BJ (cell line): Measurements from ENCODE around the gene CLEC16A. TPM values are rescaled to one million over a fixed set of nuclear protein-coding genes. Genes with fewer than 3 reads are reported as not detected.

Source experiments
- CTCF ChIA-PET: fragments of 350-600 bp; formaldehyde crosslinking; extraction: SDS; loops from one replicate; lab custom pipeline; 2021; ENCODE audit warnings: antibody characterized with exemption, inconsistent platforms; lab: Yijun Ruan, JAX
- POLR2A ChIA-PET: fragments of 300-600 bp; sonication (Branson Sonifier 250); formaldehyde crosslinking; extraction: SDS; loops from one replicate; lab custom pipeline; 2021; ENCODE audit warnings: antibody characterized with exemption; lab: Charles Lee
- DNase-seq: peaks from one replicate; pipeline ENCODE4 v3.0.0-alpha.2; 2011; ENCODE audit warnings: low read depth
- H3K27me3 ChIP-seq: 2 replicates; pipeline ENCODE4 v1.6.0; 2011; ENCODE audit warnings: low read length; ENCODE audit not compliant: control insufficient read depth, insufficient read depth
- H3K36me3 ChIP-seq: 2 replicates; pipeline ENCODE4 v1.5.1; 2011; ENCODE audit warnings: low read length; ENCODE audit not compliant: control insufficient read depth, insufficient read depth
- H3K4me3 ChIP-seq: 2 replicates; pipeline ENCODE4 v1.5.1; 2011; ENCODE audit warnings: low read depth, mild to moderate bottlenecking, control low read depth, low read length
- polyA plus RNA-seq: library from polyadenylated mRNA; depleted of rRNA; stranded (reverse); fragments of >200 nt; gene quantifications from 2 replicates; pipeline ENCODE4 v1.2.3, GENCODE V29; 2011
- TF ChIP-seq, protein P1 (sequence below): IDR thresholded peaks from 2 replicates; pipeline ENCODE4 v1.5.1; 2011; ENCODE audit warnings: low read depth, mild to moderate bottlenecking, control low read depth, inconsistent platforms, low read length, moderate library complexity; ENCODE audit not compliant: insufficient read depth

CLEC16A gene
- polyA plus RNA-seq, 1 experiment, result 8.7 TPM

DNA sequence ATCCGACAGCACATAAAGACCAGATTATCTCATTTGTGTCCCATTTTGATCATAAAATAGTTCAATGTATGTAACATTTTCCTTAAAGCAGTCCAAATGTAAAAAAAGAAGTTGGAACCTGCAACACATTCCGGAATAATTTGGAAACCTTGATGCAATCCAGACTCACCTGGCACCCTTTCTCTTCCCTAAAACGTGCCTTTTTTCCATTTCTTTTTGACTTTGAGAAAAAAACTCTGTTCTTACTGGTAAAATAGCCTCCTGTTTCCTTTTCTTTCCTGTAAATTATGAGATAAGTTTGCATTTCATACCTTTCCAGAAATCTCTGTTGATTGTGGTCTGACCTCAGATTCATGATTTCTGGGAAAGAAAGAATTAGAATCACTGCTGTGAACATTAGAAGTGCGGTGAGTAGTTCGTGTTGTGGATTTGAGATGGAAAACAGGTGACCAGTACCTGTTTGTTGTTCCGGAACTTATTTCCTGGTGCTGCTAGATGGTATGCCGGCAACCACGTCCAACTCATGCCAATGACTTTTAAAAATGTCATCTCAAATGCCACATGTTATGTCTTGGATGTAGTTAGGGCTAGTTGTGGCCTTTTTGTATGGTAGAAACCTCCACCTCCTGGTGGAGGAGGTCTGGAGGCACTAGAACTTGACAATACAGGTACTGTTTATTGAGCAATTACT, 203.5 kb downstream of the CLEC16A start:
- H3K36me3 ChIP-seq, result no peaks in the 10 kb centered on the region; the same call in 1 of the 2 replicates
- TF ChIP-seq, protein P1, sequence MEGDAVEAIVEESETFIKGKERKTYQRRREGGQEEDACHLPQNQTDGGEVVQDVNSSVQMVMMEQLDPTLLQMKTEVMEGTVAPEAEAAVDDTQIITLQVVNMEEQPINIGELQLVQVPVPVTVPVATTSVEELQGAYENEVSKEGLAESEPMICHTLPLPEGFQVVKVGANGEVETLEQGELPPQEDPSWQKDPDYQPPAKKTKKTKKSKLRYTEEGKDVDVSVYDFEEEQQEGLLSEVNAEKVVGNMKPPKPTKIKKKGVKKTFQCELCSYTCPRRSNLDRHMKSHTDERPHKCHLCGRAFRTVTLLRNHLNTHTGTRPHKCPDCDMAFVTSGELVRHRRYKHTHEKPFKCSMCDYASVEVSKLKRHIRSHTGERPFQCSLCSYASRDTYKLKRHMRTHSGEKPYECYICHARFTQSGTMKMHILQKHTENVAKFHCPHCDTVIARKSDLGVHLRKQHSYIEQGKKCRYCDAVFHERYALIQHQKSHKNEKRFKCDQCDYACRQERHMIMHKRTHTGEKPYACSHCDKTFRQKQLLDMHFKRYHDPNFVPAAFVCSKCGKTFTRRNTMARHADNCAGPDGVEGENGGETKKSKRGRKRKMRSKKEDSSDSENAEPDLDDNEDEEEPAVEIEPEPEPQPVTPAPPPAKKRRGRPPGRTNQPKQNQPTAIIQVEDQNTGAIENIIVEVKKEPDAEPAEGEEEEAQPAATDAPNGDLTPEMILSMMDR, result no peak
- no peak for DNase-seq
- no peaks in the 10 kb centered on the region for H3K27me3 ChIP-seq
- POLR2A ChIA-PET, result no interaction called here
- CTCF ChIA-PET, result no interaction called here
- H3K4me3 ChIP-seq, result no peak overlapping the region

DNA sequence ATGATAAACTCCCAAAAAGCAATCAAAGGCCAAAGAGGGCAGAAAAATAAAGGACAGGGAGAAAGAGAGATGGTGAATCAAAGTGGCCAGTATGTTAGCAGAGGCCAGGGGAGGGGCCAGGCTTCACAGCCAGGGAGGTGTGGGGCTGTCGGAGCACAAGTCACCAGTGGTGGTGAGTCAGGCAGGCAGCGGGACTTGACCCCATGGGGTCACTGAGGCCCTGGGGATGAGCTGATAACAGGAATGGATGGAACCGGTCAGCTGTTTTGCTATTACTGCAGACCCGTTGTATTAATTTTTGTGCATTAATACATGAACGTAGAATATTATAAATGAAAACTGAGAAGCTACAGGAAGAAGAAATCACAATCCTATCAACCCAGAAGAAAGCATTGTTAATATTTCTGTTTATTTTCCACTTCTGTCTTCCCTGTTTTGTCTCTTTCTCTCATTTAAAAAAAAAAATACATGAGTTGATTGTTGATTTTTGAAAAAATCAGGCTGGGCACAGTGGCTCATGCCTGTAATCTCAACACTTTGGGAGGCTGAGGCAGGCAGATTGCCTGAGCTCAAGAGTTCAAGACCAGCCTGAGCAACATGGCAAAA, 204.8 kb downstream of the CLEC16A start:
- Histone ChIP-seq H3K36me3 (no peaks in the 10 kb centered on the region; the same call in 1 of the 2 replicates), H3K27me3 (no peaks in the 10 kb centered on the region), H3K4me3 (no peak overlapping the region)
- ChIA-PET POLR2A (no interaction called here), CTCF (interaction anchor here (0.8 to 1.8 kb wide), 3 partner anchors 9 to 13 kb away, joined by 3 to 4 read pairs (median 4); no protein-coding TSS in a partner anchor)
- TF ChIP-seq, protein P1, result no peak
- no peak for DNase-seq

DNA sequence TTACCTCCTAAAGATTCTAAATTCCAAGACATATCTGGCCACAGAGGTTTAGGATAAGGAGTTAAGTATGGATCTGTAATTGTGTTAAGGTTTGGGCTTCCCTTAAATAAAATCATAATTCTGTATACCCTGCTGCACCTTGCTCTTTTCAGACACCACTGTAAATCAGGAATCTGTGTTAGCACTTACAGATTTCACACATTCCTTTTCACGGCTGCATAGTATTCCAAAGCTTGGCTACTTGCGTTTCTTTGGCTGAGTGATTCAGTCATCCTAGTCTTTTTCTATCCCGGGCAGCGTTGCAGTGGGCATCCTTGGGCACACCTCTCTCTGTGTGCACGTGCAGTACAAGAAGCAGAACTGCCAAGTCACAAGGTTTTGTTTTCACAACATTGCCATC, 205.8 kb downstream of the CLEC16A start:
- DNase-seq, result no peak
- ChIA-PET CTCF (interaction anchor here (1.1 to 1.8 kb wide), 2 partner anchors 10 to 11 kb away, joined by 3 to 4 read pairs; no protein-coding TSS in a partner anchor), POLR2A (no interaction called here)
- TF ChIP-seq, protein P1, result no peak
- no peak overlapping the region for H3K4me3 ChIP-seq
- H3K36me3 ChIP-seq, result no peaks in the 10 kb centered on the region; the same call in 1 of the 2 replicates
- H3K27me3 ChIP-seq, result no peaks in the 10 kb centered on the region

DNA sequence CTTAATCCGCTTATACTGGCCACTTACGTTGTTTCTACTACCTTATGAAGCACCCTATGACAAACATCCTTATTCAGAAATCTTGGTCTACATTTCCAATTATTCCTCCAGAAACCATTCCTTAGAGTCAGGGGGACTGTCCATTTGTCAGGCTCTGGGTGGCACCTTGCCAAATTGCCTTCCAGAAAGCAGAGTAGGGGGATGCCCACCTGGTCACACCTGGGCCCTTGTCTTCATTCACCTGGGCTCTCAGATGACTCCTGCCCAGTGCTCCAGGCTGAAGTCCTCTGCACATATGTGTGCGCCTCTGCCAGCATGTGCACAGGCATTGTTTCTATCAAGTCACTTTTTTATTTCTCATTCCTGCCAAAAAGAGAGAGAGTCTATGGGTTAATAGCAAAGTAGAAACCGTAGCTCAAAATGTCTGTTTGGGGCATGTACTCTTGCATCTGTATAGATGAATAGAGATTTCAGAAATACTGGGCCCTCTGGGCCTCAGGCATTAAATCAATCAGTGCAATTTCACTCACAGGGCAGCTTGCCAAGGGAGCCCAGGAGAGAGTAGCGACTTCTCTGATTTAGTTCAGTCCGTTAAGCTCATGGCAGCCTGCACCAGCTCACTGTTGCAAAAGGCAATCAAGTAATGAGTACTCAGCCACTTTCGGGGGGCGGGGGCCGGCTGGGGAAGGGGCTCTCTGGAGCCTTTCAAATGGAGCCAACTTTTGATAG, 207.0 kb downstream of the CLEC16A start:
- TF ChIP-seq, protein P1, result no peak
- no peaks in the 10 kb centered on the region for H3K36me3 ChIP-seq
- no peaks in the 10 kb centered on the region for H3K27me3 ChIP-seq
- ChIA-PET CTCF (interaction anchor here (1.3 kb wide), 1 partner anchor 10 kb away, joined by 4 read pairs; no protein-coding TSS in a partner anchor), POLR2A (no interaction called here)
- no peak for DNase-seq
- no peak overlapping the region for H3K4me3 ChIP-seq
